Fibroblast of gingiva (primary cell): ENCODE results near the gene HLA-E.
"Not testable (repeated sequence)": the region's sequence is repeated elsewhere in the genome, so short reads cannot be mapped to it uniquely, and the experiment has no call there.

Experiments used
- DNase-seq: peaks from one replicate; pipeline ENCODE4 v3.0.0-alpha.2; 2011; ENCODE audit warnings: low read depth

The HLA-E gene

DNA sequence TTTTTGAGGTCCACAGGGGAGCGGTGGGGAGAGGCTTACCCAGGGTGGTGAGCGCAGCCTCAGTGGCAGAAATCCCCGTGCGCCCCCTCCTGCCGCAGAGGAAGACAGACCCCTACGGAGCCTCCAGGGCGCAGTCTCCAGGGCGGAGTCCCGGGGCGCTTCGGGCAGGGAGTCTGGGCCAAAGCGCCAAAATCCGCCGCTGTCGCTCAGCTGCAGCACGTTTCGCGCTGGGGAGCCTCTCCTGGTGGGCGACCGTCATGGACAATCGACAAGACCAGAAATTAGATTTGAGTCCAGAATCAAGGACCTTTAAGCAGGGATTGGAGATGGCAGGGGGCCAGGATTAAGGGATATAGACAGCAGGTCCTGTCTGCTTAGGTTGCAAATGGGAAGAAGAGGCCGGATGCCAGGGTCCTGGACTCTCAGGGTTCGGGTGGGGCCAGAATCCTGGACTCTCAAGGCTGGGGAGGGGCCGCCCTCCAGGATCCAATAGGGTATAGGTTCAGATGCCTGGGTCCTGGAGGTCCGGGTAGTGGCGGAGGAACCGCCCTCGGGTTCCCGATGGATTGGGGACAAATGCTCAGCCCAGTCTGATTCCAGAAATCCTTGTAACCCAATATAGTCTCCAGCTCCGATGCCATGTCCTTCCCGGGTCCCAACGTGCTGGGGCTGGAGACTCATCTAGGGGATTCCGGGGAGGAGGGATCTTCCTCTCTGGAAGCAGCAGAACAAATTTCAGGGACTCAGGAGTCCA is 7.9 kb upstream of the HLA-E start:
- no peak for DNase-seq

GRCh38 chr6:30481965-30482644 is 7.2 kb upstream of the HLA-E start:
- peak; percentile 43 for DNase-seq

- DNase-seq: peak; percentile 49
Measured at GRCh38 chr6:30483677-30484279, 5.5 kb upstream of the HLA-E start.

GRCh38 chr6:30485236-30485635 is 4.1 kb upstream of the HLA-E start:
- no peak for DNase-seq

- DNase-seq: no peak
Measured at GRCh38 chr6:30487926-30488325, 1.4 kb upstream of the HLA-E start.

- not testable (repeated sequence) for DNase-seq
Measured at GRCh38 chr6:30488697-30489080, 620 bp upstream of the HLA-E start.

- peak; percentile 53 for DNase-seq
Measured at GRCh38 chr6:30490026-30490876, 942 bp downstream of the HLA-E start.

DNA sequence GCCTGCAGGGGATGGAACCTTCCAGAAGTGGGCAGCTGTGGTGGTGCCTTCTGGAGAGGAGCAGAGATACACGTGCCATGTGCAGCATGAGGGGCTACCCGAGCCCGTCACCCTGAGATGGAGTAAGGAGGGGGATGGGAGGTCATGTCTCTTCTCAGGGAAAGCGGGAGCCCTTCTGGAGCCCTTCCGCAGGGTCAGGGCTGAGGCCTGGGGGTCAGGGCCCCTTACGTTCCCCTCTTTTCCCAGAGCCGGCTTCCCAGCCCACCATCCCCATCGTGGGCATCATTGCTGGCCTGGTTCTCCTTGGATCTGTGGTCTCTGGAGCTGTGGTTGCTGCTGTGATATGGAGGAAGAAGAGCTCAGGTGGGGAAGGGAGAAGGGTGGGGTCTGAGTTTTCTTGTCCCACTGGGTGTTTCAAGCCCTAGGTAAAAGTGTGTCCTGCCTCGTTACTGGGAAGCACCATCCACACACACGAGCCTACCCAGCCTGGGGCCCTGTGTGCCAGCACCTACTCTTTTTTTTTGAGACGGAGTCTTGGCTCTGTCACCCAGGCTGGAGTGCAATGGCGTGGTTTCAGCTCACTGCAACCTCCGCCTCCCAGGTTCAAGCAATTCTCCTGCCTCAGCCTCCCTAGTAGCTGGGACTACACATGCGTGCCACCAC is 2.1 kb downstream of the HLA-E start:
- not testable (repeated sequence) for DNase-seq

DNA sequence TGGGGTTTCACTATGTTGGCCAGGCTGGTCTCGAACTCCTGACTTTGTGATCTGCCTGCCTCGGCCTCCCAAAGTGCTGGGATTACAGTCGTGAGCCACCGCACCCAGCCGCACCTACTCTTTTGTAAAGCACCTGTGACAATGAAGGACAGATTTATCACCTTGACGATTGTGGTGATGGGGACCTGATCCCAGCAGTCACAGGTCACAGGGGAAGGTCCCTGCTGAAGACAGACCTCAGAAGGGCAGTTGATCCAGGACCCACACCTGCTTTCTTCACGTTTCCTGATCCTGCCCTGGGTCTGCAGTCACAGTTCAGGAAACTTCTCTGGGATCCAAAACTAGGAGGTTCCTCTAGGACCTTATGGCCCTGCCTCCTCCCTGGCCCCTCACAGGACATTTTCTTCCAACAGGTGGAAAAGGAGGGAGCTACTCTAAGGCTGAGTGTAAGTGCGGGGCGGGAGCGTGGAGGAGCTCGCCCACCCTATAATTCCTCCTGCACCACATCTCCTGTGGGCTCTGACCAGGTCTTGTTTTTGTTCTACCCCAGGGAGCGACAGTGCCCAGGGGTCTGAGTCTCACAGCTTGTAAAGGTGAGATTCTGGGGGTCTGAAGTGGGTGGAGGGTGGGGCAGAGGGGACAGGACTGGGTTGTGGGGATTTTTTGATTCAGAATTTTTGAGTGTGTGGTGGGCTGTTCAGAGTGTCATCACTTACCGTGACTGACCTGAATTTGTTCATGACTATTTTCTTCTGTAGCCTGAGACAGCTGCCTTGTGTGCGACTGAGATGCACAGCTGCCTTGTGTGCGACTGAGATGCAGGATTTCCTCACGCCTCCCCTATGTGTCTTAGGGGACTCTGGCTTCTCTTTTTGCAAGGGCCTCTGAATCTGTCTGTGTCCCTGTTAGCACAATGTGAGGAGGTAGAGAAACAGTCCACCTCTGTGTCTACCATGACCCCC is 3.0 kb downstream of the HLA-E start:
- DNase-seq: no peak

DNA sequence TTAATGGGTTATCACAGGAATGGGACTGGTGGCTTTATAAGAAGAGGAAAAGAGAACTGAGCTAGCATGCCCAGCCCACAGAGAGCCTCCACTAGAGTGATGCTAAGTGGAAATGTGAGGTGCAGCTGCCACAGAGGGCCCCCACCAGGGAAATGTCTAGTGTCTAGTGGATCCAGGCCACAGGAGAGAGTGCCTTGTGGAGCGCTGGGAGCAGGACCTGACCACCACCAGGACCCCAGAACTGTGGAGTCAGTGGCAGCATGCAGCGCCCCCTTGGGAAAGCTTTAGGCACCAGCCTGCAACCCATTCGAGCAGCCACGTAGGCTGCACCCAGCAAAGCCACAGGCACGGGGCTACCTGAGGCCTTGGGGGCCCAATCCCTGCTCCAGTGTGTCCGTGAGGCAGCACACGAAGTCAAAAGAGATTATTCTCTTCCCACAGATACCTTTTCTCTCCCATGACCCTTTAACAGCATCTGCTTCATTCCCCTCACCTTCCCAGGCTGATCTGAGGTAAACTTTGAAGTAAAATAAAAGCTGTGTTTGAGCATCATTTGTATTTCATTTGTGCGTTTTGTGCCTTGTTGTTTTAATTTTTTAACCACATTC is 4.4 kb downstream of the HLA-E start:
- DNase-seq: no peak

DNA sequence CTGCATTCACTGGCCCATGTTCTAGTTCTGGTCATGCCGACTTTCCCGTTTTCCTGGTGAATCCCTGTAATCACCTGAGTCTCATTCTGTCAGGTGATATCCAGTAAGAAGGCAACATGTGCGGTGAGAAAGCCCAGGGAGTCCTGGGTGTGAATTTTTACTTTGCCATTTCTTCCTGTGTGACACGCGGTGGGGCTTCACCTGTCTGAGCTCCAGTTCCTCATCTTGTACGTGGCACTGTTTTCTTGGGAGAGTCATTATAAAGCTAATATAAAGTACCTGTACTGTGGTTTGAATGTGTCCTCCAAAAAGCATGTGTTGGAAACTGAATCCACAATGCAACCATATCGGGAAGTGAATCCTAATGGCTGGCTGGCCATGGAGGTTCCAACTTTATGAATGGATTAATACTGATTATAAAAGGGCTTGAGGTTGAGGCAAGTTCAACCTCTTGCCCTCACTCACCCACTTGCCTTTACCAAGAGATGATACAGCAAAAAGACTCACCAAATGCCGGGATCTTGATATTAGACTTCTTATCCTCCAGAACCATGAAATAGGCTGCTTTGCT is 5.1 kb downstream of the HLA-E start:
- DNase-seq: no peak

DNA sequence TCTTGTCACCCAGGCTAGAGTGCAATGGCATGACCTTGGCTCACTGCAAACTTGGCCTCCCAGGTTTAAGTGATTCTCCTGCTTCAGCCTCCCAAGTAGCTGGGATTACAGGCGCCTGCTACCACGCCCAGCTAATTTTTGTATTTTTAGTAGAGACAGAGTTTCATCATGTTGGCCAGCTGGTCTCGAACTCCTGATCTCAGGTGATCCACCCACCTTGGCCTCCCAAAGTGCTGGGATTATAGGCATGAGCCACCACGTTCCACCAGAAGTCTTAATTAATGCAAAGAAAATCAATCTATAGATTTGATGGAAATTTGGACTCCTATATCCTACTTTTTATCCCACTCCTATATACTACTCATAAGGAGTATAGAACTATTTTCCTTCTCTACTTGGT is 5.8 kb downstream of the HLA-E start:
- DNase-seq: not testable (repeated sequence)

- no peak for DNase-seq
Measured at GRCh38 chr6:30495993-30496392, 6.7 kb downstream of the HLA-E start.

GRCh38 chr6:30497261-30497599 is 7.9 kb downstream of the HLA-E start:
- not testable (repeated sequence) for DNase-seq

- DNase-seq: no peak
Measured at GRCh38 chr6:30497714-30498113, 8.4 kb downstream of the HLA-E start.

DNA sequence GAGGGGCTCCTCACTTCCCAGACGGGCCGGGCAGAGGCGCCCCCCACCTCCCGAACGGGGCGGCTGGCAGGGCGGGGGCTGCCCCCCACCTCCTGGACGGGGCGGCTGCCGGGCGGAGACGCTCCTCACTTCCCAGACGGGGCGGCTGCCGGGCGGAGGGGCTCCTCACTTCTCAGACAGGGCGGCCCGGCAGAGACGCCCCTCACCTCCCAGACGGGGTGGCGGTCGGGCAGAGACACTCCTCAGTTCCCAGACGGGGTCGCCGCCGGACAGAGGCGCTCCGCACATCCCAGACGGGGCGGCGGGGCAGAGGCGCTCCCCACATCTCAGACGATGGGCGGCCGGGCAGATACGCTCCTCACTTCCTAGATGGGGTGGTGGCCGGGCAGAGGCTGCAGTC is 9.4 kb downstream of the HLA-E start:
- not testable (repeated sequence) for DNase-seq

DNA sequence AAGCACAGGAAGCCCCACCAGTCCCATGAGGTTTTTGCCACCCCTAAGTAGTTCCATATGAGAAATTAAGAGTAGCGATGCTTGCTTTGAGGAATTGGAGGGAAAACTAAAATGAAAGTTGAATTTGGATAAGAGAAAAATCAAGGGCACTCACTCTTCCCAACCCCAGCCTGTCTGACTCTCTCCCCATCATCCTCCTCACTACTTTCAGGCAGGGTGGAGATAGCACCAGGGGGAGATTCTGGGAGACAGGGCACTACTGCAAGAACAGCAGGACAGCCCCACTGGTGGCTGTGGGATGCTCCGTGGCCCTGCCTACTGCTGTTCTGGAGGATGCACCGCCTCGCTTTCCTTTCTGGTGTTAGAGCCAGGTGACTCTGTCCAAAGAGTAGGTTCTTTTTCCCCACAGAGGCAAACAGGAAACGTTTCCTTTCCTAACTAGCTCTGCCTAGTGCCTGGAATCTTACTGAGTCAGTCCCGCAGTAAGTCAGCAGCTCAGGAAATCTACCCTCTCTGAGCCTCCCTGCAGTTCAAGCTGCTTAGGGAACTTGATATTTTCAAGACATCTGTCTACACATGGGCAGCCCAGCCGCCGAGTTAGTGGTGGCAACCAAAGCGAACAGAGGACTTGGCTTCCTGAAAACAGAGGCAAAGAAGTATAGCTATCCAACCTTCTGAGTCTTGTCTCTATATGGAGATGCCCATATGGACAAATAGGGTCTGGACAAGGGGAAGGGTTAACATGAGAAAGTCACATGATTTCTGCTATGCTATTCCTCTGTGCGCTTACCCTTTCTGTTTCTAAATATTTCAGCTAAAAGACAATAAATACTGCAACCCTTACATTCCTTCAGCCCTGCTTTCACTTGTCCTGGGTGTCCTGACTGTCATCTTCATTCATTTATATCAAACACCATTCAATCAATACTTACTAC is 11.4 kb downstream of the HLA-E start:
- peak; percentile 22 for DNase-seq
